Peyer's patch (tissue), 4 donors: ENCODE measurements around the gene APOBEC3G. TPM values are rescaled to one million over a fixed set of nuclear protein-coding genes. Genes with fewer than 3 reads are reported as not detected.

Experiments
- DNase-seq, 3 donors: peaks; one replicate each; pipeline ENCODE4 v3.0.0-alpha.2; 2017 to 2019
- H3K27ac ChIP-seq, 4 donors: fragments of 200-600 bp; sonication (generic); one replicate each; pipeline ENCODE4 v1.5.1; 2016 to 2019
- H3K27me3 ChIP-seq, 2 donors: fragments of 200-600 bp; sonication (generic); one replicate each; pipeline ENCODE4 v1.5.1; 2019
- H3K36me3 ChIP-seq, 3 donors: fragments of 200-600 bp; sonication (generic); one replicate each; pipeline ENCODE4 v1.5.1; 2016 to 2019
- H3K4me1 ChIP-seq, 4 donors: fragments of 200-600 bp; sonication (generic); one replicate each; pipeline ENCODE4 v1.5.1; 2016 to 2019
- H3K4me3 ChIP-seq, 4 donors: fragments of 200-600 bp; sonication (generic); 1 replicate in 3 of 4; 2 replicates in 1 of 4; pipeline ENCODE4 v1.5.1; 2016 to 2019; ENCODE audit warnings: mild to moderate bottlenecking in 1 of 4
- H3K9me3 ChIP-seq, 4 donors: fragments of 200-600 bp; sonication (generic); one replicate each; pipeline ENCODE4 v1.5.1; 2016 to 2019; ENCODE audit warnings: mild to moderate bottlenecking in 1 of 4
- CTCF ChIP-seq, 6 experiments: fragments of 450-650 bp in 4 of 6; fragments of 200-600 bp in 2 of 6; sonication (generic) in 1 of 6; IDR thresholded peaks; one replicate each; pipeline ENCODE4 v1.5.1; 2017 to 2019; ENCODE audit warnings: antibody characterized with exemption in 6 of 6, mild to moderate bottlenecking in 3 of 6, moderate library complexity in 1 of 6
- POLR2A ChIP-seq, 2 donors: fragments of 450-650 bp; IDR thresholded peaks; one replicate each; pipeline ENCODE4 v1.5.1; 2017; ENCODE audit warnings: antibody characterized with exemption in 2 of 2, mild to moderate bottlenecking in 2 of 2, moderate library complexity in 2 of 2
- total RNA-seq, 4 donors: library from RNA; depleted of rRNA; stranded (reverse); fragments of >200 nt; gene quantifications; one replicate each; pipeline ENCODE4 v1.1.0, GENCODE V29; 2016

The APOBEC3G gene
- total RNA-seq, 4 donors from 2014 or later = 2.1 to 8.3 (median 4.7) TPM

DNA sequence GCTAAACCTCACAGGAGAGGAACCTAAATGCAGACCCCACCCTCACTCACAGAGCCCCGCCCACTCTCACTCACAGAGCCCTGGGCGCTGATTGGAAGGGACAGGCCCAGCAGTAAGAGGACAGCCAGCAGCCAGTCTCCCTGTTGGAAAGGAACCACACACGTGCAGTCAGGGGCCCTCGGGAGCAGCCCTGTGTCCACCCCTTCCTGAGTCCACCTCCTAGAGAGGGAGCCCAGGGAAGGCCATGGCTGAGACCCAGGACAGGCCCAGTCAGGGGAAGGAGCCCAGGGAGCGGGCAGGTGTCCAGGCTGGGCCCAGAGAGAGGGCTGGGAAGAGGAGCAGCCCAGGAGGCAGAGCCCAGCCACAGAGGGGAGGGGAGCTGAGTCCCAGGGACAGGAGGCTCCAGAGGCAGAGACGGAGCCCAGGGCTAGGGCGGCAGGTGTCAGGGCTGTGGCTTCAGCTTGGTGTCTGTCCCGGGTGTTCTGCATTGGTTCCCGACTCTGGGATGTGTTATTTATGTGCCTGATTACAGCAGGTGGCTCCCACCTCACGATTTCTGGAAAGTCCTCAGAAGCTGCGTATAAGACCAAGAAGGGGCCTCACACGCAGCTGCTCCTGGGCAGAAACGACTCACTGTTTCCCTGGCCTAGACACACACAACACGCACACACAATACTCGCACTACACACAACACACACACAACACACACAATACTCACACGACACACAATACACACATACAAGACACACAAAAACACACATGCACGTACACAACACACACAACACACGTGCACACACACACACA lies 11.0 kb downstream of the APOBEC3G start:
- Histone ChIP-seq H3K27me3 (no peaks in the 10 kb centered on the region), H3K9me3 (no peaks in the 10 kb centered on the region), H3K36me3 (no peaks in the 10 kb centered on the region), H3K27ac (no peak overlapping the region), H3K4me1 (peaks cover 0 to 8% (median 0%) of the 10 kb centered on the region in 4 donors), H3K4me3 (no peak overlapping the region)
- TF ChIP-seq POLR2A (IDR thresholded peaks at IDR 0.05) (no peak), CTCF (IDR thresholded peaks at IDR 0.05) (no peak)
- no peak for DNase-seq

- TF ChIP-seq CTCF (IDR thresholded peaks at IDR 0.05) (no peak), POLR2A (IDR thresholded peaks at IDR 0.05) (no peak)
- no peak for DNase-seq
- H3K27ac ChIP-seq = no peak overlapping the region
- no peaks in the 10 kb centered on the region for H3K27me3 ChIP-seq
- no peak overlapping the region for H3K4me3 ChIP-seq
- no peaks in the 10 kb centered on the region for H3K36me3 ChIP-seq
- peaks cover 0 to 8% (median 0%) of the 10 kb centered on the region in 4 donors for H3K4me1 ChIP-seq
- no peaks in the 10 kb centered on the region for H3K9me3 ChIP-seq
These were observed 11.6 kb downstream of the APOBEC3G start for GRCh38 chr22:39088685-39089032.

- DNase-seq = no peak
- Histone ChIP-seq H3K4me3 (no peak overlapping the region), H3K27me3 (no peaks in the 10 kb centered on the region), H3K27ac (peak overlapping the region; percentile 67 to 80 (median 76)), H3K4me1 (peaks cover 0 to 8% (median 0%) of the 10 kb centered on the region in 4 donors), H3K9me3 (no peaks in the 10 kb centered on the region), H3K36me3 (no peaks in the 10 kb centered on the region)
- no peak for TF ChIP-seq CTCF (IDR thresholded peaks at IDR 0.05)
- TF ChIP-seq POLR2A (IDR thresholded peaks at IDR 0.05) = no peak
These were observed 12.9 kb downstream of the APOBEC3G start for GRCh38 chr22:39089928-39090327.

DNA sequence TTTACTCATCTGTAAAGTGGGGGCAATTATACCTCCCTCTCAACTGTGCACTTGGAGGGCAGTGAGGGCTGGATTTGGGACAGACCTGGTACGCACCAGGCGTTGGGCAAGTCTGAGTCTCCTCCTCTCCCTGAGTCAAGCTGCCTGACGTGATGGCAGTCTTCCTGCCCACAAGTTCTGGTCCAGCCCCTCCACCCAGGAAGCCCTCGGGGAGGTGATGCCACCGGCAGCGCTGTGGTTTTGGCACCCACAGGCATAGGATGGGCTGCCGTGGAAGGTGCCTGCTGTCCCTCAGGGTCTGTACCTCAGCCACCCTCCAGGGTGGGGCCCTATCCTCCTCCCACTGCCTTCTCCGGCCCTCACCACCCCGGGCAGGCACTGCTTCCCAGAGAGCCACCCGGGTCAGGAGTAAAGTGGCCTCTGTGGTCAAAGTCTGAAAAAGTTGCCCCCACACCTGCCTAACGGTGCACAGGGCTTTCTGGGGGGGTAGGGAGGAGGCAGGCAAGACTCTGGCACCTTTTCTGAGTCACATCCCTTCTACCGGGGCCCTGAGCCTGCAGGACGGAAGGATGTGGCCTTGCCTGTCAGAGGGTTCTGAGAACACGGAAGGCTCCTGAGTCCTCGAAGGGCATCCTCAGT lies 13.5 kb downstream of the APOBEC3G start:
- H3K27ac ChIP-seq = peak overlapping the region; percentile 67 to 80 (median 76)
- H3K4me3 ChIP-seq = peak overlapping the region in 1 of 4 donors; percentile 9
- no peaks in the 10 kb centered on the region for H3K36me3 ChIP-seq
- TF ChIP-seq CTCF (IDR thresholded peaks at IDR 0.05) (no peak), POLR2A (IDR thresholded peaks at IDR 0.05) (no peak)
- no peaks in the 10 kb centered on the region for H3K9me3 ChIP-seq
- H3K4me1 ChIP-seq = peaks cover 0 to 8% (median 0%) of the 10 kb centered on the region in 4 donors
- no peaks in the 10 kb centered on the region for H3K27me3 ChIP-seq
- DNase-seq = peak in 2 of 3 donors; percentile 67 to 87

- peak overlapping the region; percentile 67 to 80 (median 76) for H3K27ac ChIP-seq
- peaks cover 0 to 8% (median 0%) of the 10 kb centered on the region in 4 donors for H3K4me1 ChIP-seq
- TF ChIP-seq CTCF (IDR thresholded peaks at IDR 0.05) (no peak), POLR2A (IDR thresholded peaks at IDR 0.05) (no peak)
- no peaks in the 10 kb centered on the region for H3K27me3 ChIP-seq
- no peak overlapping the region for H3K4me3 ChIP-seq
- peak in 1 of 3 donors; percentile 41 for DNase-seq
- H3K9me3 ChIP-seq = no peaks in the 10 kb centered on the region
- no peaks in the 10 kb centered on the region for H3K36me3 ChIP-seq
These were observed 14.3 kb downstream of the APOBEC3G start for GRCh38 chr22:39091126-39092081.
